Activated CD4-positive, alpha-beta T cell treated with anti-CD3 and anti-CD28 coated beads, Interleukin-2, amount 50 U/mL, for 1 hour (primary cell): Measurements from ENCODE around the gene EFS.

Experiments used
- DNase-seq: peaks from one replicate; pipeline ENCODE4 v3.0.0-alpha.2; 2020

The EFS gene

GRCh38 chr14:23377573-23378563 is 12.9 kb upstream of the EFS start:
- DNase-seq = no peak

- DNase-seq = no peak
Observed at GRCh38 chr14:23377198-23377550, 12.2 kb upstream of the EFS start.

GRCh38 chr14:23376482-23377197 is 11.7 kb upstream of the EFS start, which contains the start of gene CMTM5:
Gene CMTM5 (plus strand): TSS chr14:23377046. CDS start chr14:23377252, 206 bp downstream.
- DNase-seq = no peak

- no peak for DNase-seq
Observed at GRCh38 chr14:23375527-23376251, 10.7 kb upstream of the EFS start.

GRCh38 chr14:23373041-23373440 is 8.1 kb upstream of the EFS start:
- DNase-seq = no peak

GRCh38 chr14:23372509-23372908 is 7.5 kb upstream of the EFS start, which contains the start of gene IL25:
Gene IL25 (plus strand): TSS chr14:23372809.
- no peak for DNase-seq

- DNase-seq = no peak
Observed at GRCh38 chr14:23371865-23372264, 6.9 kb upstream of the EFS start.

GRCh38 chr14:23370221-23370620 is 5.2 kb upstream of the EFS start:
- DNase-seq = no peak

- DNase-seq = no peak
Observed at GRCh38 chr14:23366426-23366921, 1.5 kb upstream of the EFS start.

GRCh38 chr14:23365732-23366425 is 907 bp upstream of the EFS start:
- no peak for DNase-seq

GRCh38 chr14:23364164-23365035 is 572 bp downstream of the EFS start:
- no peak for DNase-seq

GRCh38 chr14:23362200-23362599 is 2.8 kb downstream of the EFS start:
- DNase-seq = no peak

GRCh38 chr14:23361763-23362162 is 3.2 kb downstream of the EFS start:
- no peak for DNase-seq

GRCh38 chr14:23361320-23361719 is 3.7 kb downstream of the EFS start:
- no peak for DNase-seq

GRCh38 chr14:23360496-23360895 is 4.5 kb downstream of the EFS start:
- DNase-seq = no peak

GRCh38 chr14:23359722-23360447 is 5.1 kb downstream of the EFS start:
- no peak for DNase-seq

GRCh38 chr14:23359167-23359626 is 5.8 kb downstream of the EFS start:
- DNase-seq = no peak

- DNase-seq = no peak
Observed at GRCh38 chr14:23358553-23359166, 6.3 kb downstream of the EFS start.

GRCh38 chr14:23358042-23358441 is 6.9 kb downstream of the EFS start:
- no peak for DNase-seq

GRCh38 chr14:23357261-23357660 is 7.7 kb downstream of the EFS start:
- no peak for DNase-seq
